Measurements from ENCODE around the gene ALDH1L1.

- TF ChIP-seq CTCF (IDR thresholded peaks at IDR 0.05) (no peak), POLR2A (IDR thresholded peaks at IDR 0.05) (no peak)
Measured at GRCh38 chr3:126121632-126122031, 58.8 kb downstream of the ALDH1L1 start.

Measured in body of pancreas (tissue), 4 donors.